HG03108 (cell line): ENCODE data around the gene RXRA.

ENCODE experiments used
- ATAC-seq: cut with Tn5 transposase; IDR thresholded peaks from one replicate; pipeline ENCODE4 v1.9.1; 2021; ENCODE audit warnings: moderate library complexity; ENCODE audit not compliant: unreplicated experiment

RXRA gene

GRCh38 chr9:134442486-134443173 lies 116.4 kb downstream of the RXRA start:
- no peak for ATAC-seq

- ATAC-seq: peak; percentile 71
Measured at GRCh38 chr9:134443174-134444037, 117.2 kb downstream of the RXRA start.

- no peak for ATAC-seq
Measured at GRCh38 chr9:134444038-134444315, 117.7 kb downstream of the RXRA start.

- no peak for ATAC-seq
Measured at GRCh38 chr9:134445000-134445399, 118.7 kb downstream of the RXRA start.

GRCh38 chr9:134449180-134449916 lies 123.1 kb downstream of the RXRA start:
- peak; percentile 83 for ATAC-seq

- no peak for ATAC-seq
Measured at GRCh38 chr9:134451700-134452458, 125.6 kb downstream of the RXRA start.

- ATAC-seq: no peak
Measured at GRCh38 chr9:134452728-134453127, 126.5 kb downstream of the RXRA start.

GRCh38 chr9:134453776-134454475 lies 127.7 kb downstream of the RXRA start:
- ATAC-seq: no peak

- ATAC-seq: no peak
Measured at GRCh38 chr9:134454476-134454857, 128.2 kb downstream of the RXRA start.

GRCh38 chr9:134455021-134455471 lies 128.8 kb downstream of the RXRA start:
- no peak for ATAC-seq

GRCh38 chr9:134455537-134455933 lies 129.3 kb downstream of the RXRA start:
- no peak for ATAC-seq

GRCh38 chr9:134455934-134456755 lies 129.9 kb downstream of the RXRA start:
- no peak for ATAC-seq

GRCh38 chr9:134456756-134457305 lies 130.6 kb downstream of the RXRA start:
- ATAC-seq: no peak

GRCh38 chr9:134457321-134458206 lies 131.3 kb downstream of the RXRA start:
- ATAC-seq: no peak

- ATAC-seq: no peak
Measured at GRCh38 chr9:134458207-134459108, 132.2 kb downstream of the RXRA start.

GRCh38 chr9:134459164-134459563 lies 132.9 kb downstream of the RXRA start:
- no peak for ATAC-seq

GRCh38 chr9:134459573-134459972 lies 133.3 kb downstream of the RXRA start:
- no peak for ATAC-seq
